Measurements from ENCODE around the gene PPARG.

PPARG gene

GRCh38 chr3:12439161-12439940 lies 150.5 kb downstream of the PPARG start:
- DNase-seq (ENCODE audit: insufficient read length, low spot score) (no peak), FAIRE-seq (no peak)
- TF ChIP-seq CTCF (IDR thresholded peaks at IDR 0.05; ENCODE audit: insufficient read depth, missing control alignments): no peak

DNA sequence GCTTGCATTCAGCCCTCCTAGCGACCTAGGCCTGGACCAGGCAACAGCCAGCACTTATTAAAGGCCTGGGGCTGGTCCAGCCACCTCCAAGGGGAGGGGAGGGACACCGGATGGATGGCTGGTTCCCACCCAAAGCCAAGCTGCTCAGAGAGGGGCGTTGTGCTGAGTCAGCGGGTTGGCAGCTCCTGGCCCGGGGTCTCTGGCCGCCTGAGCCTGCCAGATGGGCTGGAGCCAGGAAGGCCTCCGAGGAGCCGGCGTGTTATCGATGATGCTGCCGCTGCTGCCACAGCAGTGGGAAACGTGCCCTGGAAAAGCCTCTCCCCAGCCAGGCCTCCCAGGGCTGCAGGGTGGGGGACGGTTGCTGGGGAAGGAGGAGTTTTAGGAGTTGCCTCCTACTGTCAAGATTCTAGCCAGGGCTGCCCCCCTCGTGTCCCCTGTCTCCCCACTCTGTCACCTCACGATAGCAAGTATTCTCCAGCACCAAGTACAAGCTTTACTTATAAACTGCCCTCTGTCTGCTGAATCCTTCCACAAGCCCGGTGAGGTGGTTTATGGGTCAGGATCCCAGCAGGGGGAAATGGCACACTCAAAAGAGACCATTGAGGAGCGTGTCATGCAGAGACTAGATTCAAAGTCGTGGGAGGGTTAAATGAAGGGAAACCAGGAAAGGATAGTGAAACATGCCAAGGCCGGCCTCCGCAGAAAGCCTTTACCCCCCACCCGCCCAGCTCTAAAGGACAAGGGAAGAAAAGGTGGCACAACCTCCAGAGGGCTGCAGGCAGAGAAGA lies 152.3 kb downstream of the PPARG start:
- no peak for DNase-seq (ENCODE audit: insufficient read length, low spot score)
- FAIRE-seq: no peak
- TF ChIP-seq CTCF (IDR thresholded peaks at IDR 0.05; ENCODE audit: insufficient read depth, missing control alignments): no peak

DNA sequence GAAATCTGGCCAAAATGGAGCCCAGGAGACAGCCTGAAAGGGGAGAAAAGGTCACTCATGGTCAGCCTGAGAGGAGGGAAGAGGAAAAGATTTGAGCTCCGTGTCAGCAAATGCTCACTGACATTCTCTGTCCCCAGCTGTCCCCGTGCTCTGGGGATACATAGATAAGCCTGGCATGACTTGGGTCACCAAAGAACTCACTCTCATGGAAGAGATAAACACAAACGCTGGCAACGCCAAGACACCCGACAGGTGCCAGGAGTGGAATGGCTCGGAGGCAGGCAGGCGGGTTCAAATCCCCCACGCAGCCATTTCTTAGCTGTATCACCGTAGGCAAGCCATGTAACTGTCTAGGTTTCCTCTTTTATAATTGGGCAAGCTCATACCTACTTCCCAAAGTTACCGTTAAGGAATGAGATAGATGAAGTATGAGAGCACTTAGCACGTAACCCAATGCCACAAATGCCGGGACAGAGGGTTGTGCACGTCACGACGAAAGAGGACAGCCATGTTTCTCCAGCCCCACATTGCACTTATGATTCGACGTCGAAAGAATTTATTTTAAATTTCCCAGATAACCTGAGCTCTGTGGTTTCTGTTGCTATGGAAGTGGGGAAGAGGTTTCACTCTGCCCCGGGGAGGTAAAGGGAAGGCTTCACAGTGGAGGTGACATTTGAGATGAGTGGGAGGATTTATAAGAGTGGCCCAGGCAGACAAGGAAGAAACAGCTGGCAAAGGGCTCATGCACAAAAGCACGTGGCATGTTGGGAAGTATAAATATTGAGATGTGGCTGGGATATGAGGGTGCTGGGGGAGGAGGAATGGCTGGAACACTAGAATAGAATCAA lies 154.0 kb downstream of the PPARG start:
- DNase-seq (ENCODE audit: insufficient read length, low spot score) (no peak), FAIRE-seq (no peak)
- TF ChIP-seq CTCF (IDR thresholded peaks at IDR 0.05; ENCODE audit: insufficient read depth, missing control alignments): no peak

DNA sequence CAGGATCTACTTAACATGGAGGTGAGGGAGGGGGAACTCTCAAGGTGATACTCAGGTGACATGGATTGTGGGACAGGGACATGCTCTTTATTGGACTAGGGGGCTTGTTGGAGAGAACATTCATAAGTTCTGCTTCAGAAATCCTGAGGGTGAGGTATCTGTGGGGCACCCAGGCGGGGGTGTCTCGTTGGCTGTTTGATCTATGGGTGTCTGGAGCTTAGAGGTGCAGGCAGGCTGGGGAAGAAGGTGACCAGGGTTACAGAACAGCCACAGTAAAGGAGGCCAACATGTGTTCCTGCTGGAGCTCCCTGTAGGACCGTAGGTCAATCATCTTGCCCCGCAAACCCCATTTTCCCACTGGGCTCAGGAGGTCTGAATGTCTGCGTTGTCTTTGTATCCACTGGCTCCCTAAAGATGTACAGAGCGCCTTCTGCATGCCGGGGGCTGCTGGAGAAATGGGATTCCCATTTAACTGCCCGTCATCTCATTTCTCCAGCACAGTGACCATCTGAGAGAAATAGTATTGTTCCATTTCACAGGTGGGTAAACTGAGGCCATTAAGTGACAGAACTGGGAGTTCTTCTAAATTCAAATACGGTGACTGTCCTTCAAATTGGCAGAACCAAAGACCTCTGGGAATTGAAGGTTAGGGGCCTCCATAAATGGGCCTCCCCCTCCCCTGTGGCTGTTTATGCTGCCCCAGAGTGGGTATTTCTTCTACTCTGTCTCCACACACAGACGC lies 155.1 kb downstream of the PPARG start:
- no peak for DNase-seq (ENCODE audit: insufficient read length, low spot score)
- no peak for FAIRE-seq
- no peak for TF ChIP-seq CTCF (IDR thresholded peaks at IDR 0.05; ENCODE audit: insufficient read depth, missing control alignments)

DNA sequence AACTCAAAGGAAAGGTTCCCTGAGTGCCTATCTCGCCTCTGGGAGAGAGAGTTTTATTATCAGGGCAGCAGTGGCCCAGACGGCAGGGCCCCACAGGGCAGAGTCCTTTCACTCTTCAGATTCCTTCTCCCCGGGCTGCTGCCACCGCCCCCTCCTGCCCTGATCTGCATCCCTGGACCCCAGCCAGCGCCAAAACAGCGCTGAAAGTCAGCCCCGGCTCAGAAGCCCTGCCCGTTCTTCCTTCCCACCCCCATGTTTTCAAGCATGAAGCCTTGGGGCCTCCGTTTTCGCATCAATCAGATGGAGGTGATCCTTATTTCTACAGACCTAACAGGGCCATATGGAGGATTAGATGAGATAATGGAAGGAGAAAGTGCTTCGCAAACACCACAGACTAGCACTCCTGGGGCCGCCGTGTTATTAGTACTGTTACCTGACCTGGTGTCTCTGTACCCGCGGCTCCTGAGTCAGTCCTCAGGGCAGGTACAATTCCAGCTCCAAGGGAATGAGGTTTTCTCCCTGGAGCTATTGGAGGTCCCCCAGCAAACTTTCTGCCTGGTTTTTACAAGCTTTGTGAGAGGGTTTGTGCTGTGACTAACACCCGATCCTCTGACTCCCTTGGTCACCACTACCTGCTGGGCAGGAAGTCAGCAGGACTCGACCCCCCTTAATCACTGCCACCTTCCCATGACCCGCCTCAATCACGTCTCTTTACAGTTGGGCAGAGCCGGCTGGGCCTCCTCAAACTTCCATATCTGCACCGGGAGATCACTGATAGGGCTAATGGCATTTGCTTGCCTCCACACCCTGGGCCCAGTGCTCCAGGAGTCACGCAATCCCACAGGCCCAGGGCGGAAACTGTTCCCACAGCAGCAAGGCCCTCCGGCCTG lies 156.0 kb downstream of the PPARG start:
- TF ChIP-seq CTCF (IDR thresholded peaks at IDR 0.05; ENCODE audit: insufficient read depth, missing control alignments): no peak
- DNase-seq (ENCODE audit: insufficient read length, low spot score) (no peak), FAIRE-seq (no peak)

All from D721Med (cell line).